Measurements from ENCODE around the gene HIPK2.
"Not testable (repeated sequence)": the region's sequence is repeated elsewhere in the genome, so short reads cannot be mapped to it uniquely, and the experiment has no call there.

The HIPK2 gene

GRCh38 chr7:139674341-139674740 is 103.5 kb downstream of the HIPK2 start:
- no peak for DNase-seq (ENCODE audit: low read depth)
- no peak for TF ChIP-seq MYC (IDR thresholded peaks at IDR 0.05; ENCODE audit: low read depth, low read length)
- no peak for TF ChIP-seq CTCF (IDR thresholded peaks at IDR 0.05; ENCODE audit: low read depth, low read length)
- no peak for TF ChIP-seq MAX (IDR thresholded peaks at IDR 0.05; ENCODE audit: low read depth, low read length)
- TF ChIP-seq POLR2A (IDR thresholded peaks at IDR 0.05; ENCODE audit: extremely low read depth, insufficient read length): no peak
- no peak overlapping the region for H3K4me3 ChIP-seq (ENCODE audit: low read depth, low read length)

GRCh38 chr7:139673762-139674161 is 104.0 kb downstream of the HIPK2 start:
- no peak for TF ChIP-seq CTCF (IDR thresholded peaks at IDR 0.05; ENCODE audit: low read depth, low read length)
- TF ChIP-seq POLR2A (IDR thresholded peaks at IDR 0.05; ENCODE audit: extremely low read depth, insufficient read length): no peak
- no peak for TF ChIP-seq MYC (IDR thresholded peaks at IDR 0.05; ENCODE audit: low read depth, low read length)
- no peak for TF ChIP-seq MAX (IDR thresholded peaks at IDR 0.05; ENCODE audit: low read depth, low read length)
- no peak for DNase-seq (ENCODE audit: low read depth)
- no peak overlapping the region for H3K4me3 ChIP-seq (ENCODE audit: low read depth, low read length)

DNA sequence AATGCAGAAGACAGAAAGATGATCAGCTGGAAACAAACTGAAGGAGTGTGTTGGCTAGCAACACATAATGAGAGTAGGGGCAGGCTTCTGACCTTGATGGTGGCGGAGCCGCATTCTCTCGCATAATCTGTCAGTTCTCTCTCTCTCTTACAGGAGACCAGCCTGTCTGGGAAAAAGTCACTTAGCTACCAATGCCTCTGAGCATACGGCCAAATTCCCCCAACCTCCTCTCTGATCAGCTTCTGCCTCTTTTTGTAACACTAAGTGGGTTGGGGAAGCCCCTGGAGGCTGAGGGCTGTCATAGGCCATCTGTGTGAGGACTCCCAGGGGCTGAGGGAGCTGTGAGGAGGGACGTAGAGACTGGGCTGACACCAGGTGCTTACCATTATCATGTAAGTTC is 104.6 kb downstream of the HIPK2 start:
- no peak overlapping the region for H3K4me3 ChIP-seq (ENCODE audit: low read depth, low read length)
- TF ChIP-seq CTCF (IDR thresholded peaks at IDR 0.05; ENCODE audit: low read depth, low read length) (no peak), MAX (IDR thresholded peaks at IDR 0.05; ENCODE audit: low read depth, low read length) (no peak), POLR2A (IDR thresholded peaks at IDR 0.05; ENCODE audit: extremely low read depth, insufficient read length) (no peak), MYC (IDR thresholded peaks at IDR 0.05; ENCODE audit: low read depth, low read length) (no peak)
- DNase-seq (ENCODE audit: low read depth): no peak

DNA sequence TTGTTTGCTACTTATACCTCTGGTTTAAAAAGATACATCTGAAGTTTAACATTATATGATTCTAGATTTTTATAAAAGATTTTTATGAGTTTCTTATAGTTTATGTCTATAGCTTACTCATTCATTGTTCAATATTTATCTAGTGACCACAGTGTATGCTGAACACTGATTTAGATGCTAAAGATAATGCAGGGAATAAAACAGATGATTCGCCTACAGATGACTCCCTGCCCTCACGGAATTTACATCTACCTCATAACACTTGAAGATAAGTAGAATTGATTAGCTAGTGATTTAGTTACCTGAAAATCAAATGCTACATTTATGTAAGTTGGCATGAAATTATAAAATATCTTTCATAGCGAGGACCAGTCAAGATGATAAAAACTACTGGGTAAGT is 105.8 kb downstream of the HIPK2 start:
- no peak overlapping the region for H3K4me3 ChIP-seq (ENCODE audit: low read depth, low read length)
- TF ChIP-seq CTCF (IDR thresholded peaks at IDR 0.05; ENCODE audit: low read depth, low read length): no peak
- TF ChIP-seq MAX (IDR thresholded peaks at IDR 0.05; ENCODE audit: low read depth, low read length): no peak
- no peak for TF ChIP-seq POLR2A (IDR thresholded peaks at IDR 0.05; ENCODE audit: extremely low read depth, insufficient read length)
- TF ChIP-seq MYC (IDR thresholded peaks at IDR 0.05; ENCODE audit: low read depth, low read length): no peak
- no peak for DNase-seq (ENCODE audit: low read depth)

- not testable (repeated sequence) for DNase-seq (ENCODE audit: low read depth); H3K4me3 ChIP-seq (ENCODE audit: low read depth, low read length)
These were observed 107.1 kb downstream of the HIPK2 start for GRCh38 chr7:139670662-139671061.

DNA sequence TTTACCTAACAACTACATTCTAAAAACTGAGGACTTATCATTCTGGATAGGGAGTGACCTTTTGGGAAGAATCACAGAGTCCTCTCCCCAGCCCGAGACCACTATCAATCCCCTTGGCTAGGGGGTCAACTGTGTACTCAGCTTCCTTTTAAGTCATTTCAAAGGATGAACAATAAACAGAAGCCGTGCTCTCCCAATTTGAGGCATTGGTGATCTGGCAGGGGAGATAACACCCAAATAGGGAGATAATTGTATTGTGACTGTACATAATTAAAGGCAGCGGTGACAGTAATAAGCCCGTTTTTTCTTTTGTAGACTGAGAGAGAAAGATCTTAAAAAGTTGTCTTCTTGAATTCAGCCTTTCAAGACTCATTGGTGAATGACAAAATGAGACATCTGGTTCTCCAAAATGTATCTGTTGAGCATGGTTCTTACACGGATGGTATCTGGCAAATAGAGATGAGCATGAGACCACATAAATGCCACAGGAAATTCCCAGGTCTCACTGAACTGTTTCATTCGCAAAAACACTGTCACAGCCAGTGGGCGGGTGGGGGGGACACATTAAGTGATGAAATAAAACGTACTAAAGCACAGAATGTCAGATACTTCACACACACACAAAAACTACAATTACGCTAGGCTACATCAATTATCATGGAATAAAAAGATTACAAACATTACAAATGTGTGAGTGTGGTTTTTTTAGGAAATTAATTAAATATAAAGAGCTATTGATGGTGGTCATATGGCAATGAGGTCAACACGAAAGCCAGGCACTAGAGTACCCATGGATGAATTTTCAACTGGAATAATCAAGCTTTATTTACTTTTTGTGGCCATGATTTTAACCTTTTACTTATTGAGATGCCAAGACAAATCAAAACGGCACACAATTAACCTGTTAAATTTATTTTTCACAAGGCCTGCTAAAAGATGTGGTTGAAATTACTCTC is 108.4 kb downstream of the HIPK2 start:
- DNase-seq (ENCODE audit: low read depth): no peak
- no peak for TF ChIP-seq CTCF (IDR thresholded peaks at IDR 0.05; ENCODE audit: low read depth, low read length)
- no peak for TF ChIP-seq MAX (IDR thresholded peaks at IDR 0.05; ENCODE audit: low read depth, low read length)
- no peak overlapping the region for H3K4me3 ChIP-seq (ENCODE audit: low read depth, low read length)

All from NB4 (cell line).